ENCODE results near the gene SNRPE. TPM values are rescaled to one million over a fixed set of nuclear protein-coding genes. Genes with fewer than 3 reads are reported as not detected.

The SNRPE gene
- total and polyA plus RNA-seq, 2 donors (not counting 3 experiments of a cell fraction or from before 2014, with no cell fraction given) = 196 to 219 TPM

Small RNAs within 50 kb of the gene (small RNA-seq; reads per million reads assigned to genes)
- not detected for gene HSPE1P6 (ENCODE audit: insufficient read depth, insufficient read length, low read depth, low replicate concordance)

Other genes with a start within 250 kb of the SNRPE start
- 45.7 and 59.7 TPM in 2 replicates for gene ATP2B4, start 234.8 kb upstream of the SNRPE start, total RNA-seq
- 31.2 and 31.7 TPM in 2 replicates for gene ATP2B4, start 234.8 kb upstream of the SNRPE start, polyA plus RNA-seq
- gene LAX1, start 96.4 kb upstream of the SNRPE start, total RNA-seq = not detected in 2 replicates
- gene LAX1, start 96.4 kb upstream of the SNRPE start, polyA plus RNA-seq = 0.03 TPM in 1 of 2 replicates, not detected in the other
- gene ZBED6, start 66.0 kb upstream of the SNRPE start, total RNA-seq = 36.7 and 38.9 TPM in 2 replicates
- 5.2 and 6.4 TPM in 2 replicates for gene ZBED6, start 66.0 kb upstream of the SNRPE start, polyA plus RNA-seq
- 66.6 and 72.6 TPM in 2 replicates for gene ZC3H11A, start 66.0 kb upstream of the SNRPE start, total RNA-seq
- gene ZC3H11A, start 66.0 kb upstream of the SNRPE start, polyA plus RNA-seq = 30.2 and 36.8 TPM in 2 replicates
- 38.0 and 40.8 TPM in 2 replicates for gene SOX13, start 211.5 kb downstream of the SNRPE start, total RNA-seq
- gene SOX13, start 211.5 kb downstream of the SNRPE start, polyA plus RNA-seq = 50.4 and 57.7 TPM in 2 replicates